ENCODE data around the gene NPHP4. TPM values are rescaled to one million over a fixed set of nuclear protein-coding genes. Genes with fewer than 3 reads are reported as not detected.

Gene NPHP4
- total and polyA plus RNA-seq, 2 donors (not counting 3 experiments of a cell fraction or from before 2014, with no cell fraction given), result 4.4 to 11.7 TPM

- H3K9ac ChIP-seq (replicated peaks; ENCODE audit: extremely low read depth, insufficient read depth, low read length), result no peak overlapping the region
- no peak overlapping the region for H2AFZ ChIP-seq (ENCODE audit: low read depth, low read length)
- H3K4me2 ChIP-seq (ENCODE audit: insufficient read depth, low read length), result no peak overlapping the region
- no peaks in the 10 kb centered on the region for H3K36me3 ChIP-seq (ENCODE audit: control insufficient read depth in 2 of 2, extremely low read depth in 1 of 2, insufficient read depth in 2 of 2, low read length in 2 of 2)
- no peaks in the 10 kb centered on the region for H3K27me3 ChIP-seq (ENCODE audit: control insufficient read depth in 2 of 2, insufficient read depth in 2 of 2, low read length in 2 of 2)
- H3K9me1 ChIP-seq (replicated peaks; ENCODE audit: control insufficient read depth, extremely low read depth, insufficient read depth, low read length), result no peaks in the 10 kb centered on the region
- no peak for TF ChIP-seq POLR2A (IDR thresholded peaks at IDR 0.05; ENCODE audit: low read depth, low read length)
- TF ChIP-seq JUN (IDR thresholded peaks at IDR 0.05; ENCODE audit: borderline replicate concordance, insufficient read depth, insufficient read length, low read depth), result no peak
- no peak for TF ChIP-seq POLR2AphosphoS5 (IDR thresholded peaks at IDR 0.05; ENCODE audit: insufficient read depth, low read depth, low read length)
- TF ChIP-seq MYC (IDR thresholded peaks at IDR 0.05; ENCODE audit: low read depth, low read length), result no peak
- TF ChIP-seq EZH2 (IDR thresholded peaks at IDR 0.05; ENCODE audit: borderline replicate concordance, low read depth, low read length, severe bottlenecking), result no peak
- no peak for TF ChIP-seq CTCF (IDR thresholded peaks at IDR 0.05; ENCODE audit: extremely low read depth in 1 of 2, insufficient read depth in 1 of 2, low read depth in 1 of 2, low read length in 2 of 2)
- no peak for TF ChIP-seq GATA2 (IDR thresholded peaks at IDR 0.05; ENCODE audit: insufficient read depth, insufficient read length, low read depth, low read length)
- TF ChIP-seq FOS (IDR thresholded peaks at IDR 0.05; ENCODE audit: borderline replicate concordance, insufficient read depth, low read length), result no peak
- TF ChIP-seq, protein P1, sequence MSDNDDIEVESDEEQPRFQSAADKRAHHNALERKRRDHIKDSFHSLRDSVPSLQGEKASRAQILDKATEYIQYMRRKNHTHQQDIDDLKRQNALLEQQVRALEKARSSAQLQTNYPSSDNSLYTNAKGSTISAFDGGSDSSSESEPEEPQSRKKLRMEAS (IDR thresholded peaks at IDR 0.05; ENCODE audit: insufficient read depth, insufficient read length), result no peak
- DNase-seq (ENCODE audit: low read depth, low spot score), result no peak
- H4K20me1 ChIP-seq (replicated peaks; ENCODE audit: control insufficient read depth, extremely low read depth, insufficient read depth, low read length), result no peaks in the 10 kb centered on the region
- dilution Hi-C loops (cut with MboI; ENCODE audit: extremely low pct_ligation_motif_present, low sequenced_read_pairs), result no loop called here
- H3K79me2 ChIP-seq (ENCODE audit: control insufficient read depth, insufficient read depth, low read length), result no peaks in the 10 kb centered on the region
- H3K4me1 ChIP-seq (ENCODE audit: control insufficient read depth, extremely low read depth, insufficient read depth, low read length), result no peaks in the 10 kb centered on the region
- intact Hi-C loops (cut with micrococcal nuclease), result no loop called here
- no peaks in the 10 kb centered on the region for H3K9me3 ChIP-seq (replicated peaks; ENCODE audit: control insufficient read depth, insufficient read depth, low read length)
- H3K4me3 ChIP-seq (replicated peaks in 1 of 3; ENCODE audit: insufficient read depth in 1 of 3, low read depth in 1 of 3, low read length in 3 of 3), result no peak overlapping the region
- ChIA-PET POLR2A (no interaction called here), CTCF (interaction anchor here (1.6 kb wide), 1 partner anchor 28 kb away, joined by 3 read pairs; no protein-coding TSS in a partner anchor)
- no peak overlapping the region for H3K27ac ChIP-seq (ENCODE audit: insufficient read depth, low read depth, low read length)
- BruUV-seq (replicated peaks), result no TSS peak
- FAIRE-seq, result no peak
These were observed 48.7 kb downstream of the NPHP4 start for GRCh38 chr1:5943343-5944124.

Measured in endothelial cell of umbilical vein (primary cell).